GM13976 (cell line): Measurements from ENCODE around the gene NMNAT2.

ENCODE experiments used
- DNase-seq: peaks from one replicate; pipeline ENCODE4 v3.0.0; 2012; ENCODE audit warnings: low spot score
- CTCF ChIP-seq: IDR thresholded peaks from 2 replicates; pipeline ENCODE4 v1.5.1; 2012; ENCODE audit warnings: borderline replicate concordance, mild to moderate bottlenecking; ENCODE audit not compliant: insufficient read depth; ENCODE audit errors: extremely low read depth, missing control alignments, control extremely low read depth
- in situ Hi-C: fragments of 300-500 bp; cut with MboI; formaldehyde crosslinking; loops from one replicate; pipeline ENCODE4 v1.12.0; 2022; ENCODE audit warnings: low sequenced_read_pairs, mixed read lengths, inconsistent platforms; ENCODE audit not compliant: unreplicated experiment

NMNAT2 gene

GRCh38 chr1:183203094-183203493 lies 215.1 kb downstream of the NMNAT2 start:
- in situ Hi-C loops = no loop called here
- no peak for DNase-seq

GRCh38 chr1:183200451-183200850 lies 217.7 kb downstream of the NMNAT2 start:
- in situ Hi-C loops = no loop called here
- DNase-seq = no peak
- TF ChIP-seq CTCF = no peak

More at GRCh38 chr1:183203094-183203493, 215.1 kb downstream of the NMNAT2 start:
- TF ChIP-seq CTCF = no peak

- no peak for DNase-seq
- no peak for TF ChIP-seq CTCF
- in situ Hi-C loops = no loop called here
Measured at GRCh38 chr1:183199304-183199703, 218.9 kb downstream of the NMNAT2 start.

- in situ Hi-C loops = no loop called here
- no peak for TF ChIP-seq CTCF
- DNase-seq = no peak
Measured at GRCh38 chr1:183198463-183198862, 219.7 kb downstream of the NMNAT2 start.
